AG09309 (cell line): ENCODE measurements around the gene MAP3K6.

ENCODE experiments used
- DNase-seq: peaks from one replicate; pipeline ENCODE4 v3.0.0-alpha.2; 2010; ENCODE audit warnings: low read depth
- H3K4me3 ChIP-seq: 2 replicates; pipeline ENCODE4 v1.5.1; 2011; ENCODE audit warnings: mild to moderate bottlenecking, low read depth, low read length, moderate library complexity; ENCODE audit not compliant: control insufficient read depth
- TF ChIP-seq, protein P1 (sequence below): IDR thresholded peaks from 2 replicates; pipeline ENCODE4 v1.5.1; 2011; ENCODE audit warnings: mild to moderate bottlenecking, low read depth, low read length, inconsistent platforms; ENCODE audit not compliant: insufficient read depth, control insufficient read depth; ENCODE audit errors: missing control alignments

The MAP3K6 gene

DNA sequence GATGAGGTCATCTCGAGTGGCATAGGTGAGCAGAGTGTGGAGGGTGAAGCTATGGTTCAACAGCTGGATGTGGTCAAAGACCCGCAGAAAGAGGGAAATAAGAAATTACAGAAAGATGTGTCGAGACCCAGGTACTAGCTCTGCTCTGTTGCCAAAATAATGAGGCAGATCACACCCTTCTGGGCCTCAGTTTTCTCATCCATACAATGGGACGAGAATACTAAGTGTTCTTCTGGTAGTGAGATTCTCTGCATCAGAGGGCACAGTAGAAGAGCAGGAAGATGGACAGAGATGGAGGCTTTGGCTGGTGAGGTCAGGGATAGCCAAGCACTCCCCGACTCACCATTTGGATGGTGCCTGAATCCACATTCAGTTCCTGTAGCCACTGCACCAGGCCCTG lies 11.1 kb downstream of the MAP3K6 start:
- no peak overlapping the region for H3K4me3 ChIP-seq
- TF ChIP-seq, protein P1, sequence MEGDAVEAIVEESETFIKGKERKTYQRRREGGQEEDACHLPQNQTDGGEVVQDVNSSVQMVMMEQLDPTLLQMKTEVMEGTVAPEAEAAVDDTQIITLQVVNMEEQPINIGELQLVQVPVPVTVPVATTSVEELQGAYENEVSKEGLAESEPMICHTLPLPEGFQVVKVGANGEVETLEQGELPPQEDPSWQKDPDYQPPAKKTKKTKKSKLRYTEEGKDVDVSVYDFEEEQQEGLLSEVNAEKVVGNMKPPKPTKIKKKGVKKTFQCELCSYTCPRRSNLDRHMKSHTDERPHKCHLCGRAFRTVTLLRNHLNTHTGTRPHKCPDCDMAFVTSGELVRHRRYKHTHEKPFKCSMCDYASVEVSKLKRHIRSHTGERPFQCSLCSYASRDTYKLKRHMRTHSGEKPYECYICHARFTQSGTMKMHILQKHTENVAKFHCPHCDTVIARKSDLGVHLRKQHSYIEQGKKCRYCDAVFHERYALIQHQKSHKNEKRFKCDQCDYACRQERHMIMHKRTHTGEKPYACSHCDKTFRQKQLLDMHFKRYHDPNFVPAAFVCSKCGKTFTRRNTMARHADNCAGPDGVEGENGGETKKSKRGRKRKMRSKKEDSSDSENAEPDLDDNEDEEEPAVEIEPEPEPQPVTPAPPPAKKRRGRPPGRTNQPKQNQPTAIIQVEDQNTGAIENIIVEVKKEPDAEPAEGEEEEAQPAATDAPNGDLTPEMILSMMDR: no peak
- DNase-seq: no peak

DNA sequence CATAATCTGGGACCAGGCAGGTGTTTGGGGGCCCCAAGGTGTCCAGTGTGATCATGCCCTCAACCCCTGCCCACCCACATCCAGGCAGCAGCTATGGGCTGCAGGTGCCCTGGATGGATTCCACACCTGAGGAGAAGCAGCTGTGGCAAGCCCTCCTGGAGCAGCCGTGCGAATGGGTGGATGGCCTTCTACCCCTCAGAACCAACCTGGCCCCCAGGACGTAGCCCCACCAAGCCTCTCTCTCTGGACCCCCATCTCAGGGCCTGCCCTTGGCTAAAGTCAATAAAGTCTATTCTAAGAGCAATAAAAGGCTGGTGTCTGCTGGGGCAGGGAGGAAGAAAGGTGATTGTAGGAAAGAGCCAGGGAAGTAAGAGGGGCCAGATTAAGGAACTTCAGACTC lies 13.1 kb downstream of the MAP3K6 start:
- TF ChIP-seq, protein P1: no peak
- no peak overlapping the region for H3K4me3 ChIP-seq
- DNase-seq: no peak

DNA sequence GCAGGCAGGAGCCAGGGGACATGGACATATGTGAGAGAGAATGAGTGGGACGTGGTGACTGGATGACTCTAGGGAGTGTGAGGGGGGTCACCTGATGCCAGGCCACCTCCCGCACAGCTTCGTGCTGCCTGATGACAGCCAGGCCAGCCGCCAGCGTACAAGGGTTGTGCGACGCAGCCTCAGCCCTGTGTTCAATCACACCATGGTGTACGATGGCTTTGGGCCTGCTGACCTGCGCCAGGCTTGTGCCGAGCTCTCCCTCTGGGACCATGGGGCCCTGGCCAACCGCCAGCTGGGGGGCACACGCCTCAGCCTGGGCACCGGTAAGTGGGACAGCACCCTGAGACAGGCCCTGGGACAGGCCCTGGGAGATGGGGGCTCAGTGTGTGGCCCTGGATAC lies 13.6 kb downstream of the MAP3K6 start:
- TF ChIP-seq, protein P1: no peak
- H3K4me3 ChIP-seq: no peak overlapping the region
- DNase-seq: no peak

DNA sequence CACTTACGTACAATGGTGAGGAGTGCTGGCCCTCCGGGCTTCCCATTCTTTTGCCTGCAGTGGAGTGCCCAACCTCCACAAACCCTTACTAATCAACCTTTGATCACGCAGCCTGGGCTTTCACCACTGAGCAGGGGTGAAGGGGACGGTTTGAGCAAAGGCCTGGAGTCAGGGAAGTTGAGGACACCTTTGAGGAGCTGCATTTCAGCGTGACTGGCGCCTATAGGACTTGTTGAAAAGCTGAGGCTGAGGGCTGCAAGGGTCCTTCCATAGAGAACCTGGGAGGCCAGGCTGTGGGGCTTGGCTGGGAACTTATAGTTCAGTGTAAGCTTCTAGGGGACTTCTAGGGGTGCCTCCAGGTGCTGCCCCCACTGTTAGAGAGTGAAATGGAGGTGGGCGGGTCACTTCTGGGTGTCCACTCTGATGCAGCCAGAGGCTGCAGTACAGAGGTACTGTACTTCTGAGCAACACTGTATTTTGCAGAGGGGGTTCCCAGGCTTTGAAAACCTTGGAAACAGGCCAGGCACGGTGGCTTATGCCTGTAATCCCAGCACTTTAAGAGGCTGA lies 15.1 kb downstream of the MAP3K6 start:
- DNase-seq: no peak
- no peak overlapping the region for H3K4me3 ChIP-seq
- TF ChIP-seq, protein P1: no peak

DNA sequence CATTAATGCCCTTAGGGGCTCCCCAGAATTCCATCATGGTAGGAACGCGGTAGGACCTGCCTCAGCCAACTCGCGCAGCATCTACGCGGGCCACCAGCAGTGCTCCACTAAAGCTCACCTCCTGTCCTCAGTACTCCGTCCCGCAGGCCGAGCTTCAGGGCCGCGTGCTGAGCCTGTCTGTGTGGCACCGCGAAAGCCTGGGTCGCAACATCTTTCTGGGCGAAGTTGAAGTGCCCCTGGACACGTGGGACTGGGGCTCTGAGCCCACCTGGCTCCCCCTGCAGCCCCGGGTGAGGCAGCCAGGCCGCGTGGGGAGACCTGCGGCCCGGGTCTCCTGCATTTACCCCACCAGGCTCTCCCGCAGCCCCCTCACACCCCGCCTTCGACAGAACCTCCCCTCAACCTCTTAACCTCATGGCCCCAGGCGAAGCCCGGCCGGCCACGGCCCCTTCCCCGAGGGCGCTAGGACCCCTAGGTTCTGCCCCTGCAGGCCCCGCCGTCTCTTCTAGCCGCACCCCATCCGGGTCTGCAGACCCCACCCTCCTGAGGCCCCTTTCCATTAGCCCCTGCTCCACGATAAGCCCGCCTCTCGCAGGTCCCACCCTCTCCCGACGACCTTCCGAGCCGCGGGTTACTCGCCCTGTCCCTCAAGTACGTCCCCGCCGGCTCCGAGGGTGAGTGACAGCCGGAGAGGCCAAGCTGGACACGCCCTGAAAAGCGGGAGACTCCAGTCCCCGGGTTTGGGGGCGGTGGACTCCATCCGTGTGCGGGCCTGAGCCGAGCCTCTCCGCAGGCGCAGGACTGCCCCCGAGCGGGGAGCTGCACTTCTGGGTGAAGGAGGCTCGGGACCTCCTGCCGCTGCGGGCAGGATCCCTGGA lies 15.9 kb downstream of the MAP3K6 start:
- no peak overlapping the region for H3K4me3 ChIP-seq
- TF ChIP-seq, protein P1: no peak
- no peak for DNase-seq

DNA sequence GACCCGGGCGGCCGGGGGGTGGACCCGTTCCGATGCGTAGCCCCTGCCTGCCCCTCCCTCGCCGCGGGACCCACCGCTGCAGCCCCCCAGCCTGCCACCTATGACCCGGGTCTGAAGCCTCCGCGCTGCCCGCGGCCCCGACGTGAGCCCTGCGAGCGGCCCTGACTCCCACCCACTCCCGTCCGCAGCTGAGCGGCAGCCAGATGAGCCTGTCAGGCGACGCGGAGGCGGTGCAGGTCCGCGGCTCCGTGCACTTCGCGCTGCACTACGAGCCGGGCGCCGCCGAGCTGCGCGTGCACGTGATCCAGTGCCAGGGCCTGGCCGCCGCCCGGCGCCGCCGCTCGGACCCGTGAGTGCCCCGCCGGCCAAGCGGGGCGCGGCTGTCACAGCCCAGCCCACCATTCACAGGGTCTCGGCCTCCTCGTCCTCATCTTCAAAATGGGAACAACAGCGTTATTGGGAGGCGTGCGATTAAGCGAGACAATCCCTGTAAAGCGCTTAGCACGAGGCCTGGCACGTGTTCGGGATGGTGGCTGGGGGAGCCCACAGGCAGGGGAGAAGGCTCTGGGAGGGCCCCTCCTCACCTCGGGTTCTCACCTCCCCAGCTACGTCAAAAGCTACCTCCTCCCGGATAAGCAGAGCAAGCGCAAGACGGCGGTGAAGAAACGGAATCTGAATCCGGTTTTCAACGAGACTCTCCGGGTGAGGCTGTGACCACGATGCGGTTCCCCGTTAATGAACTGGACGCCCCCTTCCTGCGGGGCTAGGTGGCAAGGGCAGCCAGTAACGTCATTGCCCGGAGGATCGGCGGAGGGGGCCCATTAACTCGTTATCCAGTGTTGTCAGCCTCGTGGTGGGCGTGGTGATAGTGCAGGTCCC lies 16.7 kb downstream of the MAP3K6 start:
- TF ChIP-seq, protein P1: no peak
- peak overlapping the region; percentile 38 for H3K4me3 ChIP-seq
- no peak for DNase-seq
